GM18526 (cell line): Measurements from ENCODE around the gene PRIM1.

Source experiments
- POLR2A ChIP-seq: IDR thresholded peaks from 3 replicates; pipeline ENCODE4 v1.6.1; 2011; ENCODE audit not compliant: insufficient read length; ENCODE audit errors: extremely low read depth

Gene PRIM1

GRCh38 chr12:56720731-56721151 lies 31.4 kb downstream of the PRIM1 start:
- TF ChIP-seq POLR2A: no peak

- no peak for TF ChIP-seq POLR2A
These were observed 33.1 kb downstream of the PRIM1 start for GRCh38 chr12:56719056-56719455.

- TF ChIP-seq POLR2A: no peak
These were observed 33.5 kb downstream of the PRIM1 start for GRCh38 chr12:56718636-56719035.

- TF ChIP-seq POLR2A: no peak
These were observed 34.0 kb downstream of the PRIM1 start for GRCh38 chr12:56718149-56718548.

- TF ChIP-seq POLR2A: no peak
These were observed 34.9 kb downstream of the PRIM1 start for GRCh38 chr12:56716933-56717880.

GRCh38 chr12:56716458-56716857 lies 35.7 kb downstream of the PRIM1 start:
- no peak for TF ChIP-seq POLR2A

- TF ChIP-seq POLR2A: no peak
These were observed 36.3 kb downstream of the PRIM1 start for GRCh38 chr12:56715798-56716197.

- TF ChIP-seq POLR2A: no peak
These were observed 37.6 kb downstream of the PRIM1 start for GRCh38 chr12:56714431-56714929.

GRCh38 chr12:56713345-56713744 lies 38.8 kb downstream of the PRIM1 start:
- TF ChIP-seq POLR2A: no peak

GRCh38 chr12:56709759-56710376 lies 42.3 kb downstream of the PRIM1 start:
- TF ChIP-seq POLR2A: no peak

- no peak for TF ChIP-seq POLR2A
These were observed 53.0 kb downstream of the PRIM1 start for GRCh38 chr12:56699020-56699661.

GRCh38 chr12:56695327-56696101 lies 56.6 kb downstream of the PRIM1 start:
- no peak for TF ChIP-seq POLR2A

GRCh38 chr12:56694161-56694560 lies 58.0 kb downstream of the PRIM1 start:
- no peak for TF ChIP-seq POLR2A

- no peak for TF ChIP-seq POLR2A
These were observed 63.3 kb downstream of the PRIM1 start for GRCh38 chr12:56688846-56689109.

- peak; percentile 91 for TF ChIP-seq POLR2A
These were observed 63.8 kb downstream of the PRIM1 start, which contains the start of gene PTGES3 for GRCh38 chr12:56688129-56688845. TSS of gene PTGES3 (minus strand) at chr12:56688284. CDS start at chr12:56687999, 285 bp downstream.
